Left ventricle myocardium inferior (tissue), 1 donor: ENCODE measurements around the gene ABCA7. TPM values are rescaled to one million over a fixed set of nuclear protein-coding genes. Genes with fewer than 3 reads are reported as not detected.

ENCODE experiments used
- DNase-seq: peaks from one replicate; pipeline ENCODE4 v3.0.0-alpha.2; 2020
- H3K27ac ChIP-seq: fragments of 200-600 bp; replicated peaks from 2 replicates; pipeline ENCODE4 v1.8.0; 2021
- H3K27me3 ChIP-seq: fragments of 200-600 bp; 2 replicates; pipeline ENCODE4 v1.8.0; 2021; ENCODE audit warnings: low read depth
- H3K36me3 ChIP-seq: fragments of 200-600 bp; 2 replicates; pipeline ENCODE4 v1.8.0; 2021
- H3K4me1 ChIP-seq: fragments of 200-600 bp; 2 replicates; pipeline ENCODE4 v1.8.0; 2021
- H3K4me3 ChIP-seq: fragments of 200-600 bp; 2 replicates; pipeline ENCODE4 v1.8.0; 2021; ENCODE audit warnings: mild to moderate bottlenecking, moderate library complexity
- H3K9me3 ChIP-seq: fragments of 200-600 bp; replicated peaks from 2 replicates; pipeline ENCODE4 v1.8.0; 2021
- intact Hi-C: fragments of 100-400 bp; cut with micrococcal nuclease; formaldehyde crosslinking; loops from one replicate; pipeline ENCODE4 v1.11.0; 2022
- total RNA-seq: library from RNA; stranded (reverse); fragmentation: NEBNext Ultra II Directional; extraction: Animal tissue kit (Norgen Biotek cat#: 25700); gene quantifications from one replicate; pipeline ENCODE4 v1.2.1, GENCODE V29; 2021
- TF ChIP-seq, protein P1 (sequence below): fragments of 200-600 bp; IDR thresholded peaks from 2 replicates; pipeline ENCODE4 v1.8.0; 2021; ENCODE audit warnings: antibody characterized with exemption, mild to moderate bottlenecking, borderline replicate concordance
- donor health status: DM: no; HTN: yes; CAD: no; lungs with severe emphysema.

The ABCA7 gene
- total RNA-seq, 1 donor from 2014 or later = 9.3 TPM

DNA sequence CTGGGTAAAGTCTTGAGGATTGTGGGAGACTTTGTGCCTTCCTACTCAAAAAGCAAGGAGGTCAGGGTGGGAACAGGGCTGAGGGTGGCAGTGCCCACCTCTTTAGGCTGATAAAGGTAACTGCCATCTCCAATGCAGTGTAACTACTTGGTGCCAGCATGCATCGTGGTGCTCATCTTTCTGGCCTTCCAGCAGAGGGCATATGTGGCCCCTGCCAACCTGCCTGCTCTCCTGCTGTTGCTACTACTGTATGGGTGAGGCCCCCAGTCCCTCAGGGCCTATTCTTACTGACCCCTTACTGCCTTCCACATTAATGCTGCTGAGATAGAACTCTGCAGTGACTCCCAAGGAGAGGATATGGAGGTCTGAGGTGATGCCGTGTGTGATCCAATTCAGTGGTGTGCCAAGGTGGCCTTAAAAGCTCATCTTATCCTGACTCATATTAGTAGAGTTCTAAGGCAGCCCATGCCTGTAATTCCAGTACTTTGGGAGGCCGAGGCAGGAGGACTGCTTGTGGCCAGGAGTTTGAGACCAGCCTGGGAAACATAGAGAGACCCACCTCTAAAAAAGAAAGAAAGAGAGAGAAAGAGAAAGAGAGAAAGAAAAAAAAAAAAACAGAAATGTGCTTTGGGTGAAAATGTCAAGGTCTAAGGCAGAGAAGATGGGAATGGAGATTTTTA, 17.4 kb downstream of the ABCA7 start:
- intact Hi-C loops = no loop called here
- no peak for DNase-seq
- no peaks in the 10 kb centered on the region for H3K4me1 ChIP-seq
- TF ChIP-seq, protein P1, sequence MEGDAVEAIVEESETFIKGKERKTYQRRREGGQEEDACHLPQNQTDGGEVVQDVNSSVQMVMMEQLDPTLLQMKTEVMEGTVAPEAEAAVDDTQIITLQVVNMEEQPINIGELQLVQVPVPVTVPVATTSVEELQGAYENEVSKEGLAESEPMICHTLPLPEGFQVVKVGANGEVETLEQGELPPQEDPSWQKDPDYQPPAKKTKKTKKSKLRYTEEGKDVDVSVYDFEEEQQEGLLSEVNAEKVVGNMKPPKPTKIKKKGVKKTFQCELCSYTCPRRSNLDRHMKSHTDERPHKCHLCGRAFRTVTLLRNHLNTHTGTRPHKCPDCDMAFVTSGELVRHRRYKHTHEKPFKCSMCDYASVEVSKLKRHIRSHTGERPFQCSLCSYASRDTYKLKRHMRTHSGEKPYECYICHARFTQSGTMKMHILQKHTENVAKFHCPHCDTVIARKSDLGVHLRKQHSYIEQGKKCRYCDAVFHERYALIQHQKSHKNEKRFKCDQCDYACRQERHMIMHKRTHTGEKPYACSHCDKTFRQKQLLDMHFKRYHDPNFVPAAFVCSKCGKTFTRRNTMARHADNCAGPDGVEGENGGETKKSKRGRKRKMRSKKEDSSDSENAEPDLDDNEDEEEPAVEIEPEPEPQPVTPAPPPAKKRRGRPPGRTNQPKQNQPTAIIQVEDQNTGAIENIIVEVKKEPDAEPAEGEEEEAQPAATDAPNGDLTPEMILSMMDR = no peak
- H3K27ac ChIP-seq = no peak overlapping the region
- H3K27me3 ChIP-seq = no peaks in the 10 kb centered on the region
- no peak overlapping the region for H3K4me3 ChIP-seq
- peaks cover 48% of the 10 kb centered on the region for H3K36me3 ChIP-seq
- peaks cover 49% of the 10 kb centered on the region for H3K9me3 ChIP-seq

DNA sequence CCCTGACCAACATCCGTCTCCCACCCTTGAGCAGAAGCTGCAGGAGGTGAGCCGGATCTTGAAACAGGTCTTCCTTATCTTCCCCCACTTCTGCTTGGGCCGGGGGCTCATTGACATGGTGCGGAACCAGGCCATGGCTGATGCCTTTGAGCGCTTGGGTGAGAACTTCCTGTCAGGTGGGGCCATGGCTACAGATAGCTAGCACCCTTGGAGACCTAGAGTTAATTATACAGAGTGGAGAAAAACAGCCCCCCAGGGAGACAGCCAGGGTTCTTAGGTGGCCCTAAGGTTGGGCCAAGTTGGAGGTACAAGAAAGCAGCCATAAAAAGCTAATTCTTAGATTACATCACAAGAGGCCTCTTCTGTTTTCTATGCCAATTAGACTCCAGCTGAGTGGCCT, 18.2 kb downstream of the ABCA7 start:
- no peaks in the 10 kb centered on the region for H3K27me3 ChIP-seq
- H3K4me1 ChIP-seq = no peaks in the 10 kb centered on the region
- H3K27ac ChIP-seq = no peak overlapping the region
- peaks cover 49% of the 10 kb centered on the region for H3K9me3 ChIP-seq
- H3K36me3 ChIP-seq = peaks cover 48% of the 10 kb centered on the region
- intact Hi-C loops = no loop called here
- H3K4me3 ChIP-seq = no peak overlapping the region
- TF ChIP-seq, protein P1 = no peak
- no peak for DNase-seq

DNA sequence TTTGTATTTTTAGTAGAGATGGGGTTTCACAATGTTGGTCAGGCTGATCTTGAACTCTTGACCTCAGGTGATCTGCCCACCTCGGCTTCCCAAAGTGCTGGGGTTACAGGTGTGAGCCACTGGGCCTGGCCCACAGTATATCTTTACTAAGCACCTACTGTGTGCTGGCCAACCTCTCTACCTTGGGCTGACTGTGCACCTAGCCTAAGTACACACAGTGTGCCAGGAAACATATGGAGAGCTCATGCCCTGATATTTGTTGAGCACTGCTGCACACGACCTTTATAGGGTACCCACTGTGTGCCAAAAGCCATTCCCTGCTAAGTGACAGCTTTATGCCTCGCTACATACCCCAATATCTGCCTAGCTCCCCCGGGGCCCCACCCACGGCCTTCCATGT, 20.8 kb downstream of the ABCA7 start:
- TF ChIP-seq, protein P1 = no peak
- intact Hi-C loops = no loop called here
- H3K4me3 ChIP-seq = no peak overlapping the region
- H3K4me1 ChIP-seq = peaks cover 12% of the 10 kb centered on the region
- peaks cover 8% of the 10 kb centered on the region for H3K27me3 ChIP-seq
- peaks cover 46% of the 10 kb centered on the region for H3K9me3 ChIP-seq
- no peak overlapping the region for H3K27ac ChIP-seq
- no peak for DNase-seq
- H3K36me3 ChIP-seq = peaks cover 42% of the 10 kb centered on the region

DNA sequence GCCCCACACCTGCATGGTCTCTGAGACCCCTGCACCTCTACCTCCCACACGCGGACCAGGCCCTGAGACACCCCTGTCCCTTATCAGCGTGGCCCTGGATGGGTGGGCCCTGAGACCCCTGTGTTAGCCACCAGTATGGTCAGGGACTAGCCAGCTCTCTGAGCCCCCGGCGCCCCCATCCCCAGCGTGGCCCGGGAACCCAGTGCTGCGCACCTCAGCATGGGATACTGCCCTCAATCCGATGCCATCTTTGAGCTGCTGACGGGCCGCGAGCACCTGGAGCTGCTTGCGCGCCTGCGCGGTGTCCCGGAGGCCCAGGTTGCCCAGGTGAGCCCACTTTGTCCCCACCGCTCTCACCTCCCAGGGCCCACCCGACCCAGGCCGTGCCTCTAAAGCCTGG, 22.1 kb downstream of the ABCA7 start:
- Histone ChIP-seq H3K4me3 (no peak overlapping the region), H3K4me1 (peaks cover 25% of the 10 kb centered on the region), H3K27me3 (peaks cover 21% of the 10 kb centered on the region), H3K27ac (no peak overlapping the region), H3K9me3 (peaks cover 33% of the 10 kb centered on the region), H3K36me3 (peaks cover 29% of the 10 kb centered on the region)
- DNase-seq = no peak
- TF ChIP-seq, protein P1 = no peak
- intact Hi-C loops = no loop called here

DNA sequence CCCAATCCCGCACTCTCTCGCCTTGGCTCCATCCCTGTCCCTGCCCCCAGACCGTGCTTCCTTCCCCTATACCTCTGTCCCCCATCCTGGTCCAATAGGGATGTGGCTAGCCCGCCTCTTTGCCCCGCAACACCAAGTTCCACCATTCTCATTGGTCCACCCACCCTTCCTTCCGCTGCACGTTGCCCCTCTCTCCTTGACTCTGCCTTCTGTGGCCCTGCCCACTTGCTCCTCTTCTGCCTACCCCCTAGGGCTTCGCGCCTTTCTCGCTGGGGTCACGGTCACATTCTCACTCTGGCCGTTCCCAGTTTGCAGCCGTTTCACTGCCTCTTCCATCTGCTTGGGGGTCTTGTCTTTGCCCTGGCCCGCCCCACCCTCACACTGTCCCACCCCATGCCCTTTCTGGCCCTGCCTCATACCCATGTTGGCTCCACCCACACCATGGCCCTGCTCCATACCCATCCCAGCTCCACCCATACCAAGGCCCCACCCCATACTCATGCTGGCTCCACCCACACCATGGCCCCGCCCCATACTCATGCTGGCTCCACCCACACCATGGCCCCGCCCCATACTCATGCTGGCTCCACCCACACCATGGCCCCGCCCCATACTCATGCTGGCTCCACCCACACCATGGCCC, 22.6 kb downstream of the ABCA7 start:
- H3K27ac ChIP-seq = no peak overlapping the region
- H3K27me3 ChIP-seq = peaks cover 26% of the 10 kb centered on the region
- TF ChIP-seq, protein P1 = no peak
- H3K4me1 ChIP-seq = peaks cover 31% of the 10 kb centered on the region
- no peak for DNase-seq
- peaks cover 23% of the 10 kb centered on the region for H3K36me3 ChIP-seq
- H3K9me3 ChIP-seq = peaks cover 28% of the 10 kb centered on the region
- intact Hi-C loops = no loop called here
- H3K4me3 ChIP-seq = no peak overlapping the region
